ENCODE results near the gene TNIK. TPM values are rescaled to one million over a fixed set of nuclear protein-coding genes. Genes with fewer than 3 reads are reported as not detected.
A peak's percentile ranks its signal among the peaks of the same experiment; 100 is the strongest.

Gene TNIK
- total RNA-seq, 2 donors from 2014 or later, result 96.4 to 98.9 TPM

- ATAC-seq, result no peak
- Mint-ChIP-seq H3K27ac (peak overlapping the region; percentile 62), H3K36me3 (ENCODE audit: low read depth) (peaks cover 16% of the 10 kb centered on the region)
These were observed 371.7 kb downstream of the TNIK start for GRCh38 chr3:171088496-171088895.

GRCh38 chr3:171086914-171087313 lies 373.3 kb downstream of the TNIK start:
- no peak for ATAC-seq
- peaks cover 19% of the 10 kb centered on the region for H3K36me3 Mint-ChIP-seq (ENCODE audit: low read depth)

More at GRCh38 chr3:171088496-171088895, 371.7 kb downstream of the TNIK start:
- no peaks in the 10 kb centered on the region for H3K9me3 ChIP-seq (ENCODE audit: control insufficient read depth, low read length, poor library complexity, severe bottlenecking)
- Mint-ChIP-seq H3K4me1 (peaks cover 6% of the 10 kb centered on the region), H3K4me3 (no peak overlapping the region), H3K27me3 (no peaks in the 10 kb centered on the region)
- no peak for DNase-seq

GRCh38 chr3:171077261-171077660 lies 382.9 kb downstream of the TNIK start:
- ATAC-seq, result no peak
- Mint-ChIP-seq H3K27me3 (no peaks in the 10 kb centered on the region), H3K4me3 (no peak overlapping the region), H3K4me1 (peaks cover 10% of the 10 kb centered on the region), H3K27ac (no peak overlapping the region), H3K36me3 (ENCODE audit: low read depth) (peaks cover 32% of the 10 kb centered on the region)
- no peaks in the 10 kb centered on the region for H3K9me3 ChIP-seq (ENCODE audit: control insufficient read depth, low read length, poor library complexity, severe bottlenecking)
- no peak for DNase-seq

More at GRCh38 chr3:171086914-171087313, 373.3 kb downstream of the TNIK start:
- DNase-seq, result no peak
- H3K9me3 ChIP-seq (ENCODE audit: control insufficient read depth, low read length, poor library complexity, severe bottlenecking), result no peaks in the 10 kb centered on the region
- Mint-ChIP-seq H3K4me1 (peaks cover 6% of the 10 kb centered on the region), H3K27me3 (no peaks in the 10 kb centered on the region), H3K27ac (no peak overlapping the region), H3K4me3 (no peak overlapping the region)

GRCh38 chr3:171072432-171072831 lies 387.8 kb downstream of the TNIK start:
- no peaks in the 10 kb centered on the region for H3K9me3 ChIP-seq (ENCODE audit: control insufficient read depth, low read length, poor library complexity, severe bottlenecking)
- H3K4me1 Mint-ChIP-seq, result peaks cover 13% of the 10 kb centered on the region
- no peaks in the 10 kb centered on the region for H3K27me3 Mint-ChIP-seq
- no peak overlapping the region for H3K27ac Mint-ChIP-seq
- no peak overlapping the region for H3K4me3 Mint-ChIP-seq
- DNase-seq (no peak), ATAC-seq (no peak)
- H3K36me3 Mint-ChIP-seq (ENCODE audit: low read depth), result peaks cover 31% of the 10 kb centered on the region

- no peaks in the 10 kb centered on the region for H3K9me3 ChIP-seq (ENCODE audit: control insufficient read depth, low read length, poor library complexity, severe bottlenecking)
- Mint-ChIP-seq H3K27ac (no peak overlapping the region), H3K27me3 (no peaks in the 10 kb centered on the region), H3K36me3 (ENCODE audit: low read depth) (peaks cover 23% of the 10 kb centered on the region), H3K4me1 (peaks cover 13% of the 10 kb centered on the region), H3K4me3 (no peak overlapping the region)
- ATAC-seq (no peak), DNase-seq (no peak)
These were observed 391.5 kb downstream of the TNIK start for GRCh38 chr3:171068658-171069057.

- H3K36me3 Mint-ChIP-seq (ENCODE audit: low read depth), result peaks cover 12% of the 10 kb centered on the region
These were observed 394.0 kb downstream of the TNIK start for GRCh38 chr3:171066206-171066605.

GRCh38 chr3:171065732-171066131 lies 394.5 kb downstream of the TNIK start:
- ATAC-seq, result no peak
- no peak overlapping the region for H3K27ac Mint-ChIP-seq
- no peak for DNase-seq
- no peak overlapping the region for H3K4me3 Mint-ChIP-seq
- no peaks in the 10 kb centered on the region for H3K9me3 ChIP-seq (ENCODE audit: control insufficient read depth, low read length, poor library complexity, severe bottlenecking)
- H3K36me3 Mint-ChIP-seq (ENCODE audit: low read depth), result peaks cover 12% of the 10 kb centered on the region
- no peaks in the 10 kb centered on the region for H3K27me3 Mint-ChIP-seq
- H3K4me1 Mint-ChIP-seq, result peaks cover 3% of the 10 kb centered on the region

More at GRCh38 chr3:171066206-171066605, 394.0 kb downstream of the TNIK start:
- no peak overlapping the region for H3K27ac Mint-ChIP-seq
- peaks cover 3% of the 10 kb centered on the region for H3K4me1 Mint-ChIP-seq
- no peak for ATAC-seq
- no peaks in the 10 kb centered on the region for H3K9me3 ChIP-seq (ENCODE audit: control insufficient read depth, low read length, poor library complexity, severe bottlenecking)
- H3K27me3 Mint-ChIP-seq, result no peaks in the 10 kb centered on the region
- H3K4me3 Mint-ChIP-seq, result no peak overlapping the region
- no peak for DNase-seq

- H3K9me3 ChIP-seq (ENCODE audit: control insufficient read depth, low read length, poor library complexity, severe bottlenecking), result no peaks in the 10 kb centered on the region
- H3K4me3 Mint-ChIP-seq, result no peak overlapping the region
- ATAC-seq, result no peak
- no peaks in the 10 kb centered on the region for H3K4me1 Mint-ChIP-seq
- no peaks in the 10 kb centered on the region for H3K27me3 Mint-ChIP-seq
- H3K27ac Mint-ChIP-seq, result no peak overlapping the region
- DNase-seq, result no peak
- peaks cover 4% of the 10 kb centered on the region for H3K36me3 Mint-ChIP-seq (ENCODE audit: low read depth)
These were observed 395.7 kb downstream of the TNIK start for GRCh38 chr3:171064461-171064860.

GRCh38 chr3:171061749-171062148 lies 398.5 kb downstream of the TNIK start:
- ATAC-seq (no peak), DNase-seq (no peak)
- Mint-ChIP-seq H3K4me3 (no peak overlapping the region), H3K27ac (no peak overlapping the region), H3K36me3 (ENCODE audit: low read depth) (peaks cover 2% of the 10 kb centered on the region), H3K27me3 (no peaks in the 10 kb centered on the region), H3K4me1 (no peaks in the 10 kb centered on the region)
- no peaks in the 10 kb centered on the region for H3K9me3 ChIP-seq (ENCODE audit: control insufficient read depth, low read length, poor library complexity, severe bottlenecking)

- no peak overlapping the region for H3K4me3 Mint-ChIP-seq
- peaks cover 2% of the 10 kb centered on the region for H3K36me3 Mint-ChIP-seq (ENCODE audit: low read depth)
- H3K27ac Mint-ChIP-seq, result no peak overlapping the region
- H3K27me3 Mint-ChIP-seq, result no peaks in the 10 kb centered on the region
- H3K9me3 ChIP-seq (ENCODE audit: control insufficient read depth, low read length, poor library complexity, severe bottlenecking), result no peaks in the 10 kb centered on the region
- ATAC-seq, result no peak
- DNase-seq, result no peak
- H3K4me1 Mint-ChIP-seq, result no peaks in the 10 kb centered on the region
These were observed 400.2 kb downstream of the TNIK start for GRCh38 chr3:171059978-171060377.

GRCh38 chr3:171058873-171059603 lies 401.2 kb downstream of the TNIK start:
- no peaks in the 10 kb centered on the region for H3K9me3 ChIP-seq (ENCODE audit: control insufficient read depth, low read length, poor library complexity, severe bottlenecking)
- Mint-ChIP-seq H3K4me3 (no peak overlapping the region), H3K27ac (no peak overlapping the region), H3K27me3 (no peaks in the 10 kb centered on the region), H3K36me3 (ENCODE audit: low read depth) (peaks cover 2% of the 10 kb centered on the region), H3K4me1 (no peaks in the 10 kb centered on the region)
- DNase-seq (no peak), ATAC-seq (no peak)

GRCh38 chr3:171058058-171058457 lies 402.1 kb downstream of the TNIK start:
- Mint-ChIP-seq H3K4me3 (no peak overlapping the region), H3K4me1 (no peaks in the 10 kb centered on the region), H3K27me3 (no peaks in the 10 kb centered on the region), H3K27ac (no peak overlapping the region), H3K36me3 (ENCODE audit: low read depth) (no peaks in the 10 kb centered on the region)
- DNase-seq (no peak), ATAC-seq (no peak)
- H3K9me3 ChIP-seq (ENCODE audit: control insufficient read depth, low read length, poor library complexity, severe bottlenecking), result no peaks in the 10 kb centered on the region

GRCh38 chr3:171057072-171057471 lies 403.1 kb downstream of the TNIK start:
- Mint-ChIP-seq H3K27me3 (no peaks in the 10 kb centered on the region), H3K36me3 (ENCODE audit: low read depth) (no peaks in the 10 kb centered on the region), H3K27ac (no peak overlapping the region), H3K4me3 (no peak overlapping the region), H3K4me1 (no peaks in the 10 kb centered on the region)
- DNase-seq, result no peak
- no peak for ATAC-seq
- no peaks in the 10 kb centered on the region for H3K9me3 ChIP-seq (ENCODE audit: control insufficient read depth, low read length, poor library complexity, severe bottlenecking)

GRCh38 chr3:171056528-171056927 lies 403.7 kb downstream of the TNIK start:
- H3K9me3 ChIP-seq (ENCODE audit: control insufficient read depth, low read length, poor library complexity, severe bottlenecking), result no peaks in the 10 kb centered on the region
- Mint-ChIP-seq H3K4me1 (no peaks in the 10 kb centered on the region), H3K4me3 (no peak overlapping the region), H3K27ac (no peak overlapping the region), H3K36me3 (ENCODE audit: low read depth) (no peaks in the 10 kb centered on the region), H3K27me3 (no peaks in the 10 kb centered on the region)
- DNase-seq, result no peak
- ATAC-seq, result no peak

Data from T-helper 17 cell (primary cell).